HepG2 (cell line): ENCODE data around the gene GNAS-AS1. TPM values are rescaled to one million over a fixed set of nuclear protein-coding genes. Genes with fewer than 3 reads are reported as not detected.

Experiments used
- ATF7-NPFF ChIP-seq: sonication (generic); formaldehyde crosslinking; IDR thresholded peaks from 2 replicates; pipeline ENCODE4 v1.8.1; 2023; ENCODE audit warnings: mild to moderate bottlenecking, low read depth, missing genetic modification reagents, moderate library complexity
- NCOA5 ChIP-seq: sonication (generic); formaldehyde crosslinking; IDR thresholded peaks from 2 replicates; pipeline ENCODE4 v1.4.0; 2020; ENCODE audit warnings: missing genetic modification reagents
- NFRKB ChIP-seq: fragments of 450-650 bp; IDR thresholded peaks from 2 replicates; pipeline ENCODE4 v1.6.1; 2017
- POLR2G ChIP-seq: fragments of 200-400 bp; formaldehyde crosslinking; IDR thresholded peaks from 2 replicates; pipeline ENCODE4 v1.6.1; 2018; ENCODE audit warnings: mild to moderate bottlenecking, low read depth, low read length, moderate library complexity
- YEATS4 ChIP-seq: sonication (generic); formaldehyde crosslinking; IDR thresholded peaks from 2 replicates; pipeline ENCODE4 v1.4.0; 2020; ENCODE audit warnings: missing genetic modification reagents, borderline replicate concordance
- ZFP36L2 ChIP-seq: sonication (generic); formaldehyde crosslinking; IDR thresholded peaks from 2 replicates; pipeline ENCODE4 v1.4.0; 2020; ENCODE audit warnings: missing genetic modification reagents
- ZNF430 ChIP-seq: sonication (generic); formaldehyde crosslinking; IDR thresholded peaks from 2 replicates; pipeline ENCODE4 v1.9.0; 2021; ENCODE audit warnings: mild to moderate bottlenecking, missing genetic modification reagents
- ZNF556 ChIP-seq: sonication (generic); formaldehyde crosslinking; IDR thresholded peaks from 2 replicates; pipeline ENCODE4 v1.4.0; 2020; ENCODE audit warnings: mild to moderate bottlenecking, missing genetic modification reagents, borderline replicate concordance
- ZNF773 ChIP-seq: sonication (generic); formaldehyde crosslinking; IDR thresholded peaks from 2 replicates; pipeline ENCODE4 v1.4.0; 2020; ENCODE audit warnings: missing genetic modification reagents, borderline replicate concordance
- polyA plus RNA-seq, 8 experiments: library from polyadenylated mRNA; depleted of rRNA in 3 of 8; stranded (reverse) in 7 of 8; unstranded in 1 of 8; fragments of >200 nt; fragmentation: Illumina TruSeq in 4 of 8; extraction: Trizol in 4 of 8; gene quantifications; 2 replicates each; pipeline versions ENCODE4 v1.2.1 to v1.2.3, GENCODE V29; 2011 to 2016; ENCODE audit warnings: low read depth in 4 of 8, missing spikeins in 1 of 8, mixed read lengths in 1 of 8; ENCODE audit not compliant: insufficient read depth in 1 of 8
- total RNA-seq, 5 experiments: library from RNA; depleted of rRNA; stranded (reverse); fragments of >200 nt; fragmentation: Illumina TruSeq; extraction: Trizol; gene quantifications; 2 replicates each; pipeline ENCODE4 v1.2.3, GENCODE V29; 2016; ENCODE audit warnings: low read depth in 1 of 5
- TF ChIP-seq, protein P1 (sequence below): sonication (generic); formaldehyde crosslinking; IDR thresholded peaks from 2 replicates; pipeline ENCODE4 v1.4.0; 2020; ENCODE audit warnings: missing genetic modification reagents; ENCODE audit errors: not compliant biosample characterization
- TF ChIP-seq, protein P2 (sequence below): sonication (generic); formaldehyde crosslinking; IDR thresholded peaks from 2 replicates; pipeline ENCODE4 v1.4.0; 2020; ENCODE audit warnings: missing genetic modification reagents
- TF ChIP-seq, protein P3 (sequence below), 2 experiments: sonication (generic) in 1 of 2; formaldehyde crosslinking in 1 of 2; IDR thresholded peaks; 2 replicates each; pipeline versions ENCODE4 v1.4.0 to v1.6.1; 2016 to 2020; ENCODE audit warnings: borderline replicate concordance in 1 of 2, low read depth in 1 of 2, mild to moderate bottlenecking in 1 of 2, missing genetic modification reagents in 1 of 2
- TF ChIP-seq, protein P4 (sequence below): sonication (generic); formaldehyde crosslinking; IDR thresholded peaks from 2 replicates; pipeline ENCODE4 v1.4.0; 2020; ENCODE audit warnings: missing genetic modification reagents
- TF ChIP-seq, protein P5 (sequence below): sonication (generic); formaldehyde crosslinking; IDR thresholded peaks from 2 replicates; pipeline ENCODE4 v1.9.0; 2022; ENCODE audit warnings: missing genetic modification reagents, mild to moderate bottlenecking, borderline replicate concordance
- TF ChIP-seq, protein P6 (sequence below): fragments of 450-650 bp; IDR thresholded peaks from 2 replicates; pipeline ENCODE4 v1.6.1; 2016

The GNAS-AS1 gene
- total and polyA plus RNA-seq, 2 of the 13 experiments (the other 11 are each of a cell fraction or from before 2014, with no cell fraction given) = not detected

DNA sequence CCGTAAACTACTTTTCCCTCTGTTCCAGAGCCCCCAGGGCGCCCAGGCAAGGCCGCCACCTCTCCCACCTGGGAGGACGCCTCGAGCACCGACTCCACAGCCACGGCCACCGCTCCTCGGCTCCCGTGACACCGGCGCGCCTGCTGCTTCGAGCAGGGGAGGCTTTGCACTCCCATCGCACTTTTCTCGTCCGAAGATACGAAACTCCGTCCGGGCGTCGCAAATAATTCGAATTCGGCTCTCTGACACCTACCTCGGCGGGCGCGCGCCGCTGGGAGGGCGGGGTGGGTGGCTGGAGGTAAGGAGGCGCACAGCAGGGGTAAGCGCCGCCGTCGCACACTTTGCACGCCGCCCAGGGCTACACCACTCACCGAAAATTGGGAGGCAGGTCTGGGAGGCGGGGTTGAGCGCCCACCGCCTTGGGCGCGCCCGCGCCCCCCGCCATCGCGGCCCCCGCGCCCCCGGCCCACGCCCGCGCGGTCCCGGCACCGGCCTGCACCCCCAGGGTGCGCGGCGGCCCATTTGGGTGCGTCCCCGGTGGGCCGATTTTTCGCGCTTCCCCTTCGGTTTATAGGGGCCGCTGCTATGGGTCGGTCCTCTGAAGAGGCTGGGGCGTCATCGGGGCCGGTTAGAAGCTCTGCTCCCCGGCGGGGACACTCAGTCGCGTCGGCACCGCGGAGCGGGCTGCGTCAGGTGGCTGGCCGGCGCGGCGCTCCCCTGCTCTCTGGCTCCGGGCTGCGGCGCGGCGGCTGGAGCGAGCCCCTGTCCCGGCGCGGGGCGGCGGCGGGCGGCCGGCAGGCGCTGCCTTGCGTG is 38.0 kb upstream of the GNAS-AS1 start (continued):
- TF ChIP-seq, protein P1, sequence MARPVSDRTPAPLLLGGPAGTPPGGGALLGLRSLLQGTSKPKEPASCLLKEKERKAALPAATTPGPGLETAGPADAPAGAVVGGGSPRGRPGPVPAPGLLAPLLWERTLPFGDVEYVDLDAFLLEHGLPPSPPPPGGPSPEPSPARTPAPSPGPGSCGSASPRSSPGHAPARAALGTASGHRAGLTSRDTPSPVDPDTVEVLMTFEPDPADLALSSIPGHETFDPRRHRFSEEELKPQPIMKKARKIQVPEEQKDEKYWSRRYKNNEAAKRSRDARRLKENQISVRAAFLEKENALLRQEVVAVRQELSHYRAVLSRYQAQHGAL = no peak
- TF ChIP-seq, protein P2, sequence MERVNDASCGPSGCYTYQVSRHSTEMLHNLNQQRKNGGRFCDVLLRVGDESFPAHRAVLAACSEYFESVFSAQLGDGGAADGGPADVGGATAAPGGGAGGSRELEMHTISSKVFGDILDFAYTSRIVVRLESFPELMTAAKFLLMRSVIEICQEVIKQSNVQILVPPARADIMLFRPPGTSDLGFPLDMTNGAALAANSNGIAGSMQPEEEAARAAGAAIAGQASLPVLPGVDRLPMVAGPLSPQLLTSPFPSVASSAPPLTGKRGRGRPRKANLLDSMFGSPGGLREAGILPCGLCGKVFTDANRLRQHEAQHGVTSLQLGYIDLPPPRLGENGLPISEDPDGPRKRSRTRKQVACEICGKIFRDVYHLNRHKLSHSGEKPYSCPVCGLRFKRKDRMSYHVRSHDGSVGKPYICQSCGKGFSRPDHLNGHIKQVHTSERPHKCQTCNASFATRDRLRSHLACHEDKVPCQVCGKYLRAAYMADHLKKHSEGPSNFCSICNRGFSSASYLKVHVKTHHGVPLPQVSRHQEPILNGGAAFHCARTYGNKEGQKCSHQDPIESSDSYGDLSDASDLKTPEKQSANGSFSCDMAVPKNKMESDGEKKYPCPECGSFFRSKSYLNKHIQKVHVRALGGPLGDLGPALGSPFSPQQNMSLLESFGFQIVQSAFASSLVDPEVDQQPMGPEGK (CRISPR knock-in tag) = peak; percentile 29; the same call in 1 of the 2 replicates
- TF ChIP-seq ZFP36L2 (CRISPR knock-in tag) = no peak
- no peak; the same call in 1 of the 2 replicates for TF ChIP-seq YEATS4 (CRISPR knock-in tag)
- TF ChIP-seq NFRKB = no peak
- peak; percentile 98 for TF ChIP-seq POLR2G
- TF ChIP-seq, protein P3, sequence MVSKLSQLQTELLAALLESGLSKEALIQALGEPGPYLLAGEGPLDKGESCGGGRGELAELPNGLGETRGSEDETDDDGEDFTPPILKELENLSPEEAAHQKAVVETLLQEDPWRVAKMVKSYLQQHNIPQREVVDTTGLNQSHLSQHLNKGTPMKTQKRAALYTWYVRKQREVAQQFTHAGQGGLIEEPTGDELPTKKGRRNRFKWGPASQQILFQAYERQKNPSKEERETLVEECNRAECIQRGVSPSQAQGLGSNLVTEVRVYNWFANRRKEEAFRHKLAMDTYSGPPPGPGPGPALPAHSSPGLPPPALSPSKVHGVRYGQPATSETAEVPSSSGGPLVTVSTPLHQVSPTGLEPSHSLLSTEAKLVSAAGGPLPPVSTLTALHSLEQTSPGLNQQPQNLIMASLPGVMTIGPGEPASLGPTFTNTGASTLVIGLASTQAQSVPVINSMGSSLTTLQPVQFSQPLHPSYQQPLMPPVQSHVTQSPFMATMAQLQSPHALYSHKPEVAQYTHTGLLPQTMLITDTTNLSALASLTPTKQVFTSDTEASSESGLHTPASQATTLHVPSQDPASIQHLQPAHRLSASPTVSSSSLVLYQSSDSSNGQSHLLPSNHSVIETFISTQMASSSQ (IDR thresholded peaks at IDR 0.05; ENCODE audit: low read depth) = no peak
- TF ChIP-seq, protein P3 (CRISPR knock-in tag; IDR thresholded peaks at IDR 0.05; ENCODE audit: borderline replicate concordance) = peak; percentile 48; the same call in 1 of the 2 replicates
- TF ChIP-seq, protein P4, sequence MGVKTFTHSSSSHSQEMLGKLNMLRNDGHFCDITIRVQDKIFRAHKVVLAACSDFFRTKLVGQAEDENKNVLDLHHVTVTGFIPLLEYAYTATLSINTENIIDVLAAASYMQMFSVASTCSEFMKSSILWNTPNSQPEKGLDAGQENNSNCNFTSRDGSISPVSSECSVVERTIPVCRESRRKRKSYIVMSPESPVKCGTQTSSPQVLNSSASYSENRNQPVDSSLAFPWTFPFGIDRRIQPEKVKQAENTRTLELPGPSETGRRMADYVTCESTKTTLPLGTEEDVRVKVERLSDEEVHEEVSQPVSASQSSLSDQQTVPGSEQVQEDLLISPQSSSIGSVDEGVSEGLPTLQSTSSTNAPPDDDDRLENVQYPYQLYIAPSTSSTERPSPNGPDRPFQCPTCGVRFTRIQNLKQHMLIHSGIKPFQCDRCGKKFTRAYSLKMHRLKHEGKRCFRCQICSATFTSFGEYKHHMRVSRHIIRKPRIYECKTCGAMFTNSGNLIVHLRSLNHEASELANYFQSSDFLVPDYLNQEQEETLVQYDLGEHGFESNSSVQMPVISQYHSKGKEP (CRISPR knock-in tag) = no peak
- 0 out of 2 replicates have a peak, but pooled peaks have one; percentile 5 for TF ChIP-seq ATF7-NPFF (CRISPR knock-in tag)
- TF ChIP-seq, protein P5, sequence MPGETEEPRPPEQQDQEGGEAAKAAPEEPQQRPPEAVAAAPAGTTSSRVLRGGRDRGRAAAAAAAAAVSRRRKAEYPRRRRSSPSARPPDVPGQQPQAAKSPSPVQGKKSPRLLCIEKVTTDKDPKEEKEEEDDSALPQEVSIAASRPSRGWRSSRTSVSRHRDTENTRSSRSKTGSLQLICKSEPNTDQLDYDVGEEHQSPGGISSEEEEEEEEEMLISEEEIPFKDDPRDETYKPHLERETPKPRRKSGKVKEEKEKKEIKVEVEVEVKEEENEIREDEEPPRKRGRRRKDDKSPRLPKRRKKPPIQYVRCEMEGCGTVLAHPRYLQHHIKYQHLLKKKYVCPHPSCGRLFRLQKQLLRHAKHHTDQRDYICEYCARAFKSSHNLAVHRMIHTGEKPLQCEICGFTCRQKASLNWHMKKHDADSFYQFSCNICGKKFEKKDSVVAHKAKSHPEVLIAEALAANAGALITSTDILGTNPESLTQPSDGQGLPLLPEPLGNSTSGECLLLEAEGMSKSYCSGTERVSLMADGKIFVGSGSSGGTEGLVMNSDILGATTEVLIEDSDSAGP (CRISPR knock-in tag) = no peak; the same call in 1 of the 2 replicates
- no peak for TF ChIP-seq NCOA5 (CRISPR knock-in tag)
- TF ChIP-seq ZNF773 (CRISPR knock-in tag) = no peak
- TF ChIP-seq, protein P6, sequence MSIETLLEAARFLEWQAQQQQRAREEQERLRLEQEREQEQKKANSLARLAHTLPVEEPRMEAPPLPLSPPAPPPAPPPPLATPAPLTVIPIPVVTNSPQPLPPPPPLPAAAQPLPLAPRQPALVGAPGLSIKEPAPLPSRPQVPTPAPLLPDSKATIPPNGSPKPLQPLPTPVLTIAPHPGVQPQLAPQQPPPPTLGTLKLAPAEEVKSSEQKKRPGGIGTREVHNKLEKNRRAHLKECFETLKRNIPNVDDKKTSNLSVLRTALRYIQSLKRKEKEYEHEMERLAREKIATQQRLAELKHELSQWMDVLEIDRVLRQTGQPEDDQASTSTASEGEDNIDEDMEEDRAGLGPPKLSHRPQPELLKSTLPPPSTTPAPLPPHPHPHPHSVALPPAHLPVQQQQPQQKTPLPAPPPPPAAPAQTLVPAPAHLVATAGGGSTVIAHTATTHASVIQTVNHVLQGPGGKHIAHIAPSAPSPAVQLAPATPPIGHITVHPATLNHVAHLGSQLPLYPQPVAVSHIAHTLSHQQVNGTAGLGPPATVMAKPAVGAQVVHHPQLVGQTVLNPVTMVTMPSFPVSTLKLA = no peak
- TF ChIP-seq ZNF556 (CRISPR knock-in tag) = no peak
- TF ChIP-seq ZNF430 (CRISPR knock-in tag) = no peak; the same call in 1 of the 2 replicates
